WTC11 (cell line): ENCODE results near the gene CDH22.

Experiments used
- ESRRA ChIP-seq: sonication (generic); formaldehyde crosslinking; IDR thresholded peaks from 2 replicates; pipeline ENCODE4 v1.8.1; 2022; ENCODE audit warnings: mild to moderate bottlenecking, missing genetic modification reagents, borderline replicate concordance
- IRF2 ChIP-seq: sonication (generic); formaldehyde crosslinking; IDR thresholded peaks from 2 replicates; pipeline ENCODE4 v1.8.0; 2022; ENCODE audit warnings: low read depth, missing genetic modification reagents, borderline replicate concordance
- NR3C1 ChIP-seq: sonication (generic); formaldehyde crosslinking; conservative IDR thresholded peaks from 2 replicates; pipeline ENCODE4 v1.8.1; 2023; ENCODE audit warnings: low read depth, mild to moderate bottlenecking, missing genetic modification reagents
- TEAD1 ChIP-seq: sonication (generic); formaldehyde crosslinking; IDR thresholded peaks from 2 replicates; pipeline ENCODE4 v1.8.0; 2022; ENCODE audit warnings: mild to moderate bottlenecking, missing genetic modification reagents
- ZBTB21 ChIP-seq: sonication (generic); formaldehyde crosslinking; IDR thresholded peaks from 2 replicates; pipeline ENCODE4 v1.8.1; 2023; ENCODE audit warnings: mild to moderate bottlenecking, missing genetic modification reagents, borderline replicate concordance
- TF ChIP-seq, protein P1 (sequence below): fragments of 200-600 bp; IDR thresholded peaks from 2 replicates; pipeline ENCODE4 v1.8.0; 2022; ENCODE audit warnings: antibody characterized with exemption
- TF ChIP-seq, protein P2 (sequence below): sonication (generic); formaldehyde crosslinking; IDR thresholded peaks from 2 replicates; pipeline ENCODE4 v1.8.0; 2022; ENCODE audit warnings: mild to moderate bottlenecking, missing genetic modification reagents

DNA sequence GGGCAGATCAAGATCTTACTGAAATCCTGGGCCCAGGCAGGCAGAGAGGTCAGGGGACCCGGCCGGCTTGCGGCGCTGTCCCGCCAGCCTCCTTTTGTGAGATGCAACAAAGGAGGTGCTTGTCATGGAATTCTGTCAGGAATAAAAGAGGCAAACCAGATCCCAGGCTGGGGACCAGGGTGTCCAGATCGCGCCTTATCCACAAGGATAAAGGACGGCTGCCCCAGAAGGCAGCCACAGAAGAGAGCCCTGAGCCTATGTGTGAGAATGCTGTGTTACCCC lies 42.6 kb upstream of the CDH22 start:
- TF ChIP-seq, protein P1, sequence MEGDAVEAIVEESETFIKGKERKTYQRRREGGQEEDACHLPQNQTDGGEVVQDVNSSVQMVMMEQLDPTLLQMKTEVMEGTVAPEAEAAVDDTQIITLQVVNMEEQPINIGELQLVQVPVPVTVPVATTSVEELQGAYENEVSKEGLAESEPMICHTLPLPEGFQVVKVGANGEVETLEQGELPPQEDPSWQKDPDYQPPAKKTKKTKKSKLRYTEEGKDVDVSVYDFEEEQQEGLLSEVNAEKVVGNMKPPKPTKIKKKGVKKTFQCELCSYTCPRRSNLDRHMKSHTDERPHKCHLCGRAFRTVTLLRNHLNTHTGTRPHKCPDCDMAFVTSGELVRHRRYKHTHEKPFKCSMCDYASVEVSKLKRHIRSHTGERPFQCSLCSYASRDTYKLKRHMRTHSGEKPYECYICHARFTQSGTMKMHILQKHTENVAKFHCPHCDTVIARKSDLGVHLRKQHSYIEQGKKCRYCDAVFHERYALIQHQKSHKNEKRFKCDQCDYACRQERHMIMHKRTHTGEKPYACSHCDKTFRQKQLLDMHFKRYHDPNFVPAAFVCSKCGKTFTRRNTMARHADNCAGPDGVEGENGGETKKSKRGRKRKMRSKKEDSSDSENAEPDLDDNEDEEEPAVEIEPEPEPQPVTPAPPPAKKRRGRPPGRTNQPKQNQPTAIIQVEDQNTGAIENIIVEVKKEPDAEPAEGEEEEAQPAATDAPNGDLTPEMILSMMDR = no peak
- TF ChIP-seq NR3C1 (CRISPR knock-in tag) (no peak), ZBTB21 (CRISPR knock-in tag) (no peak), IRF2 (CRISPR knock-in tag) (no peak), ESRRA (no peak), TEAD1 (CRISPR knock-in tag) (no peak)
- TF ChIP-seq, protein P2, sequence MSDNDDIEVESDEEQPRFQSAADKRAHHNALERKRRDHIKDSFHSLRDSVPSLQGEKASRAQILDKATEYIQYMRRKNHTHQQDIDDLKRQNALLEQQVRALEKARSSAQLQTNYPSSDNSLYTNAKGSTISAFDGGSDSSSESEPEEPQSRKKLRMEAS (CRISPR knock-in tag) = no peak
